ENCODE results near the gene ZNF438.

The ZNF438 gene

DNA sequence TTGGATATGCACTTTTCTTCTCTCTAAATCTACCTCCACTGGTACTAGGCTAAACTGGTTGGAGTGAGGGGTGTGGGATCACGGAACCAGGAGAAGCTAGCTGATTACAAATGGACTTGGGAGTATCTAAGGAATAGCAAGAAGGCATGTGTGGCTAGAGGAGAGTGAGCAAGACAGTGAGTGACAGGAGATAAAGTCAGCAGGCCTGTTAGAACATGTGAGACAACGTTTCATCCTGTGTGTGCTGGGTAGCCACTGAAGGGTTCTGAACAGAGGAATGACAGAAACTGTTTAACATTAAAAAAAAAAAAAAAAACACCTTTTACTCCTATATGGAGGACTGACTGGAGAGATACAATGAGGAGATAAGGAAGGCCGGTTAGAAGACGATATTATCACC lies 51.7 kb downstream of the ZNF438 start:
- H3K27me3 ChIP-seq = no peaks in the 10 kb centered on the region
- TF ChIP-seq, protein P1, sequence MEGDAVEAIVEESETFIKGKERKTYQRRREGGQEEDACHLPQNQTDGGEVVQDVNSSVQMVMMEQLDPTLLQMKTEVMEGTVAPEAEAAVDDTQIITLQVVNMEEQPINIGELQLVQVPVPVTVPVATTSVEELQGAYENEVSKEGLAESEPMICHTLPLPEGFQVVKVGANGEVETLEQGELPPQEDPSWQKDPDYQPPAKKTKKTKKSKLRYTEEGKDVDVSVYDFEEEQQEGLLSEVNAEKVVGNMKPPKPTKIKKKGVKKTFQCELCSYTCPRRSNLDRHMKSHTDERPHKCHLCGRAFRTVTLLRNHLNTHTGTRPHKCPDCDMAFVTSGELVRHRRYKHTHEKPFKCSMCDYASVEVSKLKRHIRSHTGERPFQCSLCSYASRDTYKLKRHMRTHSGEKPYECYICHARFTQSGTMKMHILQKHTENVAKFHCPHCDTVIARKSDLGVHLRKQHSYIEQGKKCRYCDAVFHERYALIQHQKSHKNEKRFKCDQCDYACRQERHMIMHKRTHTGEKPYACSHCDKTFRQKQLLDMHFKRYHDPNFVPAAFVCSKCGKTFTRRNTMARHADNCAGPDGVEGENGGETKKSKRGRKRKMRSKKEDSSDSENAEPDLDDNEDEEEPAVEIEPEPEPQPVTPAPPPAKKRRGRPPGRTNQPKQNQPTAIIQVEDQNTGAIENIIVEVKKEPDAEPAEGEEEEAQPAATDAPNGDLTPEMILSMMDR (IDR thresholded peaks at IDR 0.05; ENCODE audit: low read depth, low read length) = no peak
- no peaks in the 10 kb centered on the region for H3K36me3 ChIP-seq
- H3K9me3 ChIP-seq = no peaks in the 10 kb centered on the region
- H3K4me1 ChIP-seq = no peaks in the 10 kb centered on the region
- no peak for DNase-seq
- no peak overlapping the region for H3K4me3 ChIP-seq (ENCODE audit: low read depth, low read length)

DNA sequence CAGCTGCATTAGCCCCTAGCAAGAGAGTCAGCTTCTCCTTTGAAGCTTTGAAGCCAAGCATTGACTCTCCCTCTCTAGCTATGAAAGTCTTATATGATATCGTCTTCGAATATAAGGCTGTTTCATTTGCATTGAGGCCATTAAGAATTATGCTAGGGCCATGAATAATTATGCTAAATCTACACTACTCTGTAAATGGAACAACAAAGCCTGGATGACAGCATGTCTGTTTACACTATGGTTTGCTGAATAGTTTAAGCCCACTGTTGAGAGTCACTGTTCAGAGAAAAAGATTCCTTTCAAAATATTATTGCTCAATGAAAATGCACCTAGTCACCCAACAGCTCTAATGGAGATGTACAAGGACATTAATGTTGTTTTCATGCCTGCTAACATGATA lies 52.8 kb downstream of the ZNF438 start:
- DNase-seq = no peak
- no peaks in the 10 kb centered on the region for H3K36me3 ChIP-seq
- H3K27me3 ChIP-seq = no peaks in the 10 kb centered on the region
- no peaks in the 10 kb centered on the region for H3K4me1 ChIP-seq
- H3K9me3 ChIP-seq = no peaks in the 10 kb centered on the region
- TF ChIP-seq, protein P1 (IDR thresholded peaks at IDR 0.05; ENCODE audit: low read depth, low read length) = no peak
- H3K4me3 ChIP-seq (ENCODE audit: low read depth, low read length) = no peak overlapping the region

DNA sequence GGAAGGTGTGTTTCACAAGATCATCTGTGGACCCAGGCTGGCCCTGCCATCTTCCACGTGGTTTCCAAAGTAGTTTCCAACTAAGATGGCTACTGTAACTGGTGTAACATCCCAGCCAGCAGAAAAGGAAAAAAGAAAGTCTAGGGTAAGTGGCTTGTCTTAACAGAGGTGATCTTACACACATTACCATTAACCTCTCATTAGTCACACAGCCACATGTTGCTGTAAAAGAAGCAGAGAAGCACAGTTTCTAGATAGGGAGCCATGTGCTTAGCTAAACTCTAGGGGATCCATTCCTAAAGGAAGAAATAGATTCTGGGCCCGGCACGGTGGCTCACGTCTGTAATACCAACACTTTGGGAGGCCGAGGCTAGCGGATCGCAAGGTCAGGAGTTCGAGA lies 54.3 kb downstream of the ZNF438 start:
- no peak overlapping the region for H3K4me3 ChIP-seq (ENCODE audit: low read depth, low read length)
- no peak for DNase-seq
- H3K27me3 ChIP-seq = no peaks in the 10 kb centered on the region
- H3K9me3 ChIP-seq = no peaks in the 10 kb centered on the region
- TF ChIP-seq, protein P1 (IDR thresholded peaks at IDR 0.05; ENCODE audit: low read depth, low read length) = no peak
- H3K36me3 ChIP-seq = no peaks in the 10 kb centered on the region
- no peaks in the 10 kb centered on the region for H3K4me1 ChIP-seq

DNA sequence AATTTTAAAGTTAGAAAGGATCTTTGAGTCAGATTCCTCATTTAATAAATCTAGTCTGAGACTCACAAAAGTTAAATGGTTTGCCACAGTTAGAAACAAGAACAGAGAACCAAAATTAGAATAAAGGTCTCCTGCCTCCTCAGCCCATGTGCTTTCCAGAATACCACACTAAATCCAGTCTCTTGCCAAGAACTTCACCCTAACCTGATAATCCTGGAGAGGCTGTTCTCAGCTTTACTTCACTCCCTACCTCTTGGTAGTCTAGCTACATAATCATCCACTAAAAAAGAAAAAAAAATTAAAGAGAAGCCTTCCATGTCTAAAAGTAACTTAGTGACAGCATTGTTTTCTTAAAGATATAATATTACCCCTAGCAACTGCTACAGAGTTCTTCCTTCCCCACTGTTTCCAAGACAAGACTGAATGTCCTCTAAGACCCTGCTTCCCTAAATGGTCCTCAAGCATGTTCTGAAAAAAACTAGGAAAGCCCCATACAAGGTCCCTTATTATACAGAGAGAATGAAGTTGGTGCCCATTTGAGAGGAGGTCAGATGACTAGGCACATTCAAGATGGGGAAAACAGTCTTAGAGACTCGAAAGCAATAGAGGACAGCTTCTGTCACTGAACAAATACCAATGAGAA lies 56.8 kb downstream of the ZNF438 start:
- Histone ChIP-seq H3K36me3 (no peaks in the 10 kb centered on the region), H3K9me3 (no peaks in the 10 kb centered on the region), H3K27me3 (no peaks in the 10 kb centered on the region), H3K4me1 (no peaks in the 10 kb centered on the region), H3K4me3 (ENCODE audit: low read depth, low read length) (no peak overlapping the region)
- TF ChIP-seq, protein P1 (IDR thresholded peaks at IDR 0.05; ENCODE audit: low read depth, low read length) = no peak
- DNase-seq = no peak

DNA sequence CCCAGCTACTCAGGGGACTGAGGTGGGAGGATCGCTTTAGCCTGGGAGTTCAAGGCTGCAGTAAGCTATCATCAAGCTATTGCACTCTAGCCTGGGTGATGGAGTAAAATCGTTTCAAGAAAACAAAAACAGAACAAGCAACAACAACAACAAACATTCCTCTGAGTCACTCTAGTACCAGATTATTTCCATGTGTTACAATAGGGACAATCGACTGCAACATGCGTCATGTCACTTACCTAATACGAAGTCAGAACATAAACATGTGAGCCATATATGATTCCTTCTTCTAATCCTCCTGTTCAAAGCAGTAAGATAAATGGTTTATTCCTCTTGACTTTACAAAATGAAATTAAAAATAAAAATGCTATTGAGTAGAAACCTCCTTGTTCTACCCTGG lies 57.3 kb downstream of the ZNF438 start:
- Histone ChIP-seq H3K36me3 (no peaks in the 10 kb centered on the region), H3K9me3 (no peaks in the 10 kb centered on the region), H3K4me1 (no peaks in the 10 kb centered on the region), H3K27me3 (no peaks in the 10 kb centered on the region), H3K4me3 (ENCODE audit: low read depth, low read length) (no peak overlapping the region)
- DNase-seq = no peak
- TF ChIP-seq, protein P1 (IDR thresholded peaks at IDR 0.05; ENCODE audit: low read depth, low read length) = no peak

DNA sequence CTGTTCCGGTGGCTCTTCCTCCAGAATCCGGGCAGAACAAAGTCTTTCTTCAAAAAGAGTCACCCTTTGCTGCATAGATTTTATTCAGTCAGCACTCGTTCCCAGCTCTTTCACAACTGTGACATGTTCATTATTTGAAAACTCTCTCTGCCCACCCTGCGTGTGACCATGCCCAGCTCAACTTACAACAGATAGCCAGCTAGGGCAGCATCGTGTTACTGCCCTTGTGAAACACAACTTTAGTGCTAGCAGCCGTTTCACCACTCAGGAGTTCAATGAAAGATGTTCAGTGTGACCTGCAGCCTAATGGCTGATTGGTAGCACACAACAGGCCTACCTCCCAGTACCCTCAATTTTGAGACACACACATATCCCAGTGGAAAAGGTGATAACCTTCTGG lies 57.9 kb downstream of the ZNF438 start:
- Histone ChIP-seq H3K4me1 (no peaks in the 10 kb centered on the region), H3K27me3 (no peaks in the 10 kb centered on the region), H3K4me3 (ENCODE audit: low read depth, low read length) (no peak overlapping the region), H3K9me3 (no peaks in the 10 kb centered on the region), H3K36me3 (no peaks in the 10 kb centered on the region)
- TF ChIP-seq, protein P1 (IDR thresholded peaks at IDR 0.05; ENCODE audit: low read depth, low read length) = no peak
- no peak for DNase-seq

Data from BE2C (cell line).